NCI-H526 treated with DMSO at 0.1 percent for 48 hours (cell line): ENCODE measurements around the gene IFNLR1.

ENCODE experiments used
- DNase-seq: peaks from one replicate; lab custom pipeline; 2025; lab: John Stamatoyannopoulos, UW

The IFNLR1 gene

DNA sequence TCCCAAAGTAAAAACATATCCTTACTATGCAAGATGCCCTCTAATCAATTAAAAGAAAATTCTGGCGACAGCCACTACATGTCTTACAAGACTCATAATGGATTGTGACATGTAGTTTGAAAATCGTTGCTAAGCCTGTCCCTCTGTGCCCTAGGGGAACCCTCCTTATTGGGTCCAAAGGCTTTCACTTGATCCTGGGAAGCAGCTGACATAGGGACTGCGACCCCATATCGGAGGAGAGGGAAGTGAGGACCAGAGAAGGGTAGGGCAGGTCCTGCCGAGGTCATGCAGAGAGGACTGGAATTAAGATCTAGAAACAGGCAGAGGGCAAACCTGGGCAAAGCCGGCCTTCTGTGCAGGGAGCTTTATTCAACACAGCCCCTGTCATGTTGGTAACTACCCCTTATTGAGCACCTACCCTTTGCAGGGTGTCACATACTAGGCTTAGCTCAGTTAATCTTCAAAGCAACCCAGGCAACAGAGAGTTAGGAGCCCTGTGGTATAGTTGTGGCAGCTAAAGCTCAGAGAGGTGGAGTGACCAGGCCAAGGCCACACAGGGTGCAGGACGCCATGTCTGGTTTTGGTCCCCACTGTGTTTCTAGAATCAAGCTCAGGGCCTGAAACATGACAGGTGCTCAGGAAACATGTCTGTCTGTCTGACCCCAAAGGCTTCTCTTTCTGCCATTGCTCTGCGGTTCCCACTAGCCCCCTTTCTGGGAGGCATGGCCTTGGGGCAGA, 18.4 kb upstream of the IFNLR1 start:
- no peak for DNase-seq

GRCh38 chr1:24204116-24204515, 17.0 kb upstream of the IFNLR1 start:
- no peak for DNase-seq

DNA sequence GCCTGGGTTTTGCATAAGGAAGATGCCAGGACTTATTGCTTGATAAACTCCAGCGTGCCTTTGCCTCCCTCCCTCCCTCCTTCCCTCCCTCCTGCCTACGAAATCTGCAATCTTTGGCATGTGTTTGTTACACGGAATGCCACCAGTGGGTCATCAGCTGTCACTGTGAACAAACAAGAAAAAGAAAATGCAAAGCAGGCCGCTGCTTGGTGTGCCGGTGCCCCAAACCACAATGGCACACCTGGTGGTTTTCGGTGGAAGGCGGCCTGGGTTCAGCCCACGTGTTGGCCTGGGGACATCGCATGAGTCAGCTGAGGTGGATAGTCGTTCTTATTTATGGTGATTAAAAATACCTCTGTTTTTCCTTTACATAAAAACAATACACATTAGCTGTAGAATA, 16.3 kb upstream of the IFNLR1 start:
- peak; percentile 68 for DNase-seq

GRCh38 chr1:24202987-24203386, 15.9 kb upstream of the IFNLR1 start:
- DNase-seq = no peak

GRCh38 chr1:24202556-24202955, 15.5 kb upstream of the IFNLR1 start:
- DNase-seq = no peak

GRCh38 chr1:24201941-24202440, 14.9 kb upstream of the IFNLR1 start:
- peak; percentile 78 for DNase-seq

GRCh38 chr1:24199291-24199900, 12.3 kb upstream of the IFNLR1 start:
- peak; percentile 31 for DNase-seq

- no peak for DNase-seq
Observed at GRCh38 chr1:24198766-24199165, 11.7 kb upstream of the IFNLR1 start.

- DNase-seq = no peak
Observed at GRCh38 chr1:24195874-24196273, 8.8 kb upstream of the IFNLR1 start.

DNA sequence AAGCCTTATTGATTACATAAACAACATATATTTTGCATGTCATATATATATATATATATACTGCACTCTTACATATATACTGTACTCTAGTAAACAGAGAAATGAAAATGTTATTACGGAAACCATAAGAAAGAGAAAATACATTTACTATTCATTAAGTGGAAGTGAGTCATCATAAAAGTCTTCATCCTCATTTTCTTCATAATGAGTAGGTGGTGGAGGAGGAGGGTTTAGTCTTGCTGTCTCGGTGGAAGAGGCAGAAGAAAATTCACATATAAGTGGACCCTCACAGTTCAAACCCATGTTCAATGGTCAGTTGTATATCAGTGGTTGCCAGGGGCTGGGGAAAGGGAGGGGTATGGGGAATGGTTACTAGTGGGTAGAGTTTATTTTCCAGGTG, 8.0 kb upstream of the IFNLR1 start:
- DNase-seq = no peak

- no peak for DNase-seq
Observed at GRCh38 chr1:24193046-24193445, 6.0 kb upstream of the IFNLR1 start.

DNA sequence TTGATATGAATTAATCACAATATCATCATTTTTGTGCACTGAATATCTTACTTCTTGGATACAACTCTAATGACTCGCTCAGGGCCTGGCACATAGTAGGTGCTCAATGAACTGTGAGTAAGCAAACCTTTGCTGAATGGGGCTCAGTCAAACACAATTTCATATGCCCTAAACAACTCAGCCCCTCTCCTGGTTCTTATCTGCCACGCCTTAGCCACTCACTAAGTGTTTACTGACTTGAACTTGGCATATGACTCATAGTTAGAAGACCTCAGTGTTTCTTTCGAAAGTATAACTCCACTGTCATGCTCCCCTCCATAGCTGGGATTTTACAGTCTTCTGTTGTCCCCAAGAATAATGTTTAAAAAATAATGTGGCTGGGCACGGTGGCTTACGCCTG, 4.8 kb upstream of the IFNLR1 start:
- DNase-seq = no peak

GRCh38 chr1:24190983-24191461, 3.9 kb upstream of the IFNLR1 start:
- DNase-seq = no peak

DNA sequence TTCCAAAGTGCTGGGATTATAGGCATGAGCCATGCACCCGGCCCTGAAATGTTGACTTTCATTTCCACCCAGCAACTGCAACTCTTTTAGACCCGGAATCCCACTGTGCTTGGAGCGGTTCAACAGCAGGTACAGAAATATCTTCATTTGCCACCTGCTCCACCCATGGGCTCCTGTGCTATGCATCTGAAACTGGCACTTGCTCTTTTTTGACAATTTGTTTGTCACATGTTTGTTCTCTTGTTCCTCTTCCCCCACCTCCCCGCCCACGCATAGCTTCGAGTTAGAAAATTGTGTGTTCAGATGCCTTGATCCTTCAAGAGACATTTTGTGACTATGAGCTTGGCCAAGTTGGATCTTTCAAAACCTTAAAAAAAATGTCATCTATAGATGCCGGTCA, 2.4 kb upstream of the IFNLR1 start:
- no peak for DNase-seq

- no peak for DNase-seq
Observed at GRCh38 chr1:24186711-24186992, 437 bp downstream of the IFNLR1 start.

DNA sequence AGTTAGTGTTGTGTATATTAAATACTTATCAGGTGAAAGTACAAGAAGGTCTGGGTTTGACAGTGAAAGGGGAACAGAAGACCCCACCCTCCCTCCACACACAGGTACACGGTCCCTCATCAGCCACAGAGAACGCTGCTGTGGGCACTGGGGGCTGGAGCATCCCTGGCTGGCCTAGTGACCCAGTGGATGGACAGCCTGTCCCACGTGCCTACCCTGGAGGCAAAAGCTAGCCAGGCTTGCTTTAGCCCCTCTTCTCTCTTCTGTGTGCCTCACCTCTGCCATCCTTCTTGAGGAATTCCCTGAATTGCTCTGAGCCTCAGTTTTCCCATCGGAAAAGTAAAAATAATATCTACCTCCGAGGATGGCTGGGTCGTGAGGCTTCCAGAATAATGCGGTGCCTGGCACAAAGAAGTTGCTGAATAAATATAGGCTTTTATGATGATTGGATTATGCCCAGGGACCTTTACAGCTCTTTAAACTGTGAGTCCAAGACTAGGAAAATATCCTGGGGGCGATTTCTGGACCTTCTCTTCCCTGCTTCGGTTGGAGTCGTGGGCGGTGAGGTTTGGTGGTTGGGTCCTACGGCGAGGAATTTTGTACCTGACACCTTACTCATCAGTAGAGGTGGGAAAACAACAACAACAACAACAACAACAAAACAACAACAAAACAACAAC, 918 bp downstream of the IFNLR1 start:
- DNase-seq = no peak

GRCh38 chr1:24185076-24185475, 2.0 kb downstream of the IFNLR1 start:
- no peak for DNase-seq

- DNase-seq = no peak
Observed at GRCh38 chr1:24182061-24182460, 5.0 kb downstream of the IFNLR1 start.

- DNase-seq = no peak
Observed at GRCh38 chr1:24181619-24182018, 5.5 kb downstream of the IFNLR1 start.

GRCh38 chr1:24180676-24181075, 6.4 kb downstream of the IFNLR1 start:
- no peak for DNase-seq

- DNase-seq = no peak
Observed at GRCh38 chr1:24179251-24179840, 7.7 kb downstream of the IFNLR1 start.

- DNase-seq = no peak
Observed at GRCh38 chr1:24178407-24178806, 8.7 kb downstream of the IFNLR1 start.

DNA sequence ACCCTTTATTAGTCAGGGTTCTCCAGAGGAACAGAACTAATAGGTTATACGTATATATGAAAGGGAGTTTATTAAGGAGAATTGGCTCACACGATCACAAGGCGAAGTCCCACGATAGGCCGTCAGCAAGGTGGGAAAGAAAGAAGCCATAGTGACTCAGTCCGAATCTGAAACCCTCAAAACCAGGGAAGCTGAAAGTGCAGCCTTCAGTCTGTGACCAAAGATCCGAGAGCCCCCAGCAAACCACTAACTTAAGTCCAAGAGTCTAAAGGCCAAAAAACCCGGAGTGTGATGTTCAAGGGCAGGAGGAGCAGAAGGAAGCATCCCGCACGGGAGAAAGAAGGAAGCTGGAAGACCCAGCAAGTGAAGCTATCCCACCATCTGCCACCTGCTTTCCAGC, 9.9 kb downstream of the IFNLR1 start:
- no peak for DNase-seq
